GM21825 (cell line): ENCODE results near the gene MKNK1.

Source experiments
- ATAC-seq: cut with Tn5 transposase; IDR thresholded peaks from one replicate; pipeline ENCODE4 v1.9.1; 2021; ENCODE audit warnings: mild to moderate bottlenecking, moderate library complexity; ENCODE audit not compliant: unreplicated experiment

The MKNK1 gene

DNA sequence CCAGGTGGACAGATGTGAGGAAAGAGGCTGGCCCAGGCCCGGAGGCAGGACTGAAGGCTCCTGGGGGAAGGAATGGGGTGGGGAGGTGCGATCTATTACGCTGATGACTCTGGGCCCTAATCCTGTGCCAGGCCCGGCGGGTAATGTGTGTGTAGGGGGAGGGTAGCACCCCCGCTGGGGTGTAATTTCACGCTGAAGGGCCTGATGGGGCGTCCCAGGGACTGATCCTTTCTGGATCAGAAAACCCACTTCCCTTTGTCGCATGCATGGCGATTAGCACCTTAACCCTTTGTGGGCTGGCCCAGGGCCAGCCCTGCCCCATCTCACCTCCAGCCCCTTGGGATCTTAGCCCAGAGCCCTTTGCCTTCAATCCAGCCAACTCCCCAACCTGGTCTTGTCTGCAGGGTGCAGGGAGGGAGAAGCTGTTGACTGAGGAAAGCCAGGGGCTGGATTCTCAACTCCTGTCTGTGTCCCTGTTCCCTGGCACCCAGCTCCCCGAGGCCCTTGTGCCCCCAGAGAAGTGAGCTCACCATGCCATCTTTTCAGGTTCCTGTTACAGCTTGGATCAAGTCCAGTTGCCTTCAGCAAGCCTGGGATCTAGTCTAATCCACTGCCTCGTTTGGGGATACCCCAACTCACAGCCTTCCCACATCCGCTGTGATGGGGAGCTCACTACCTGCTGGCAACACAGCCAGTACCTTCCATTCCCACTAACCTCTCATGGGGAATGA, 78.7 kb downstream of the MKNK1 start:
- ATAC-seq = no peak

DNA sequence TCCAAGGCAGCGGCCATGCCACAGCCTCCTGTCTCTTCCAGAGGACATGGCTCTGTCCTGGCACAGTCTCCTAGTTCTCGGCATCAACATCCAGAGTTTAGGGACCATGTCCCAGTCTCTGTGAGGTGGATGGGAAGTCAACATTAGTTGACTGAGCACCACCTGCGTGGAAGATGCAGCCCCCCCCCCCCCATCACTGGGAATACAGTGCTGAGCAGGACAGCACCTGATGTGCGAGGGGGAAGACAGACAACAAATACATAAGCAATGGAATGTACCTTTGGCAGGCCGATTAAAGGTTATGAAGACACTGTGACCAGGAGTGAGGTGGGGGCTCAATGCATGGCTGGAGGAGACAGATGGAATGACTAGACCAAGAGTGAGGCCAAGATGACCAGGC, 79.2 kb downstream of the MKNK1 start:
- ATAC-seq = no peak

GRCh38 chr1:46523496-46524353, 80.3 kb downstream of the MKNK1 start:
- no peak for ATAC-seq

GRCh38 chr1:46522969-46523320, 81.1 kb downstream of the MKNK1 start:
- no peak for ATAC-seq

DNA sequence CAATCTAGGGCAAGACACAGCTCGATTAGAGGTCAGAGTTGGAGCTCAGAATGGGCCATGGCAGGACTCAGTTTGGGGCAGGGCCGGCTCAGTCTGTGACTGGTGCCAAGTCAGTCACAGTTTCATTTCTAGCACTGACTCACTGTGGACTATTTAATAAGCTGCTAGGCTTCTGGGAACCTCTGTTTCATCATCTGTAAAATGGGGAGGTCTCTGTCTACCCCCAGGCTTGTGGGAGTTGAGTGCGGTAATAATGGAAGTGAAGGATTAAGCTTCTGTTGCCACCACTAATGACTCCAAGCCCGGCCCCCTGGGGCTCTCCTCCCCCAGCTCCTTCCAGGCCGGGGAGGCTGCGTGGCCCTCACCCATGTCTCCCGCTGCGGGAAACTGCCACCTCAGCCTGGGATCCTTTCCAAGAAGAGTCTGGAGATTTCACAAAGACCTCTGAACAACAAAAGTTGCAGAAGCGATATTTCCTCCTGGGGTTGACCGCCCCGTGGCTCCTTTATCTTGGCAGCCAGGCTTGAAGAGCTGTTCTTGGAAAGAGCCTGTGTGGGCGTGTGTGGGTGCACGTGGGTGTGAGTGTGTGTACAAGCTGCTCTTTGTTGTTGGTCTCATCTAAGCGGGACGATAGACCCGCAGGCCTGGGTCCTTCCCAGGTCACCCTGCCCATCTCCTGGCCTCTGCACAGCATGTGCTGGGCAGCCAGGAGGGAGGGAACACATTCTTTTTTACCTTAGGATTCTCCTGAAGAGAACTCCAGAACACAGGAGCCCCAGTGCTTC, 81.7 kb downstream of the MKNK1 start:
- no peak for ATAC-seq

DNA sequence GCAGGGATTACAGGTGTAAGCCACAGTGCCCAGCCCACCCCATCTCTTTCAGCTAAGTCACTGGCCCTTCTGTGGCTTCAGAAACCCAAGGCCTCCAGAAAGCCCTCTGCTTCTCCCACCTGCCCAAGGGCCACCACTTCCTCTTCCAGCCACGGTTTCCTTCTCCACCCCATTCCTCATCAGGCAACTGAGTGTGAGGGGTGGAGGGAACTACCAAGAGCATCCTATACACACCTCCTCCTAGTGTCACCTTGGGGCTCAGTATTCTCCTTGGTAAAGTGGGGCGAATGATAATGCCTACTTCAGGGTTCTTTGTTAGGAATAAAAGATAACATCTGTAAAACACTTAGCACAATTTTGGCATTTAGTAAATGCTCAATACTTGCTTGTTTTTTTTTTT, 82.7 kb downstream of the MKNK1 start:
- no peak for ATAC-seq

- ATAC-seq = no peak
These were observed 83.8 kb downstream of the MKNK1 start for GRCh38 chr1:46520063-46520911.

DNA sequence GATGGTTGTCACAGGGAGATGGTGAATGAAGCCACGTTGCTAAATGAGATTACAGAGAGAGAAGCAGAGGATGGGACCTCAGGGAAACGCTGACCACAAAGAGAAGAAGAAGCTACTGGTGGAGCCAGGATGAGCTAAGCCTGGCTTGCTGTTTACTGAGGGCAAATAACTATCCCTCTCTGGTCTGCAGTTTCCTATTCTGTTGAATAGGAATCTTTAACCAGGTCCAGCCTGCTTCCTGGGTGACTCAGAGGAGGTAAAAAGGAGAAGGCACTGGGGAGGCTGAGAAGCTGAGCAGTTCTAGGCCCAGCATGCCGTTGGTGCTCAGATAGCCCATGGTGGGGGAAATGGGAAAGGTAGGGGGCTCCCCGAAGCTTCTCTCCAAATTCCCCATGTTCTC, 84.9 kb downstream of the MKNK1 start:
- no peak for ATAC-seq

DNA sequence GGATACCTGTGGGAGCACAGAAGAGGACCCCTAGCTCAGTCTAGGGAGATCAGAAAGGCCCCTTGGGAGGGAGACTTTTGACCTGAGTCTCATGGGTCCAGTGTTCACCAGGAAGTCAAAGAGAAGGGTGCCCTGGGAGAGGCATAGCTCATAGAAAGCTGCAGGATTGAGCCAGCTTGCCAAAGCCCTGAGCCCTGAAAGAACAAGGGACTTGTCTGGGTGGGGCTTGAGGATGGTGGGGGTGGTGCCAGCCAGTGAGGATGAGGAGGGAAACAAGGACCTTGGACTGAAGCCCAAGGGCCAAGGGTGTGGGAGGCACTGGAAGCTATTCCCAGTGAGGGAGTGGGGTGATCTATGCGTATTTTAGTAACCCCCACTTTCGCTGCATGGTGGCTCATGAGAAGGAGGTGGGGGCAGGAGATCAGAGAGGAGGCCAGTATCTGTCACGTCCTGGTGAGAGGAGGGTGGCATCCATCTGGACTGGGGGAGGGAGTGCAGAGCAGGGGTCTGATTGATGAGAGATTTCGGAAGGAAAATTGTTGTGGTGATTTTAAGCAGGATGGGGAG, 86.1 kb downstream of the MKNK1 start:
- no peak for ATAC-seq

GRCh38 chr1:46517010-46517600, 87.0 kb downstream of the MKNK1 start:
- ATAC-seq = no peak

DNA sequence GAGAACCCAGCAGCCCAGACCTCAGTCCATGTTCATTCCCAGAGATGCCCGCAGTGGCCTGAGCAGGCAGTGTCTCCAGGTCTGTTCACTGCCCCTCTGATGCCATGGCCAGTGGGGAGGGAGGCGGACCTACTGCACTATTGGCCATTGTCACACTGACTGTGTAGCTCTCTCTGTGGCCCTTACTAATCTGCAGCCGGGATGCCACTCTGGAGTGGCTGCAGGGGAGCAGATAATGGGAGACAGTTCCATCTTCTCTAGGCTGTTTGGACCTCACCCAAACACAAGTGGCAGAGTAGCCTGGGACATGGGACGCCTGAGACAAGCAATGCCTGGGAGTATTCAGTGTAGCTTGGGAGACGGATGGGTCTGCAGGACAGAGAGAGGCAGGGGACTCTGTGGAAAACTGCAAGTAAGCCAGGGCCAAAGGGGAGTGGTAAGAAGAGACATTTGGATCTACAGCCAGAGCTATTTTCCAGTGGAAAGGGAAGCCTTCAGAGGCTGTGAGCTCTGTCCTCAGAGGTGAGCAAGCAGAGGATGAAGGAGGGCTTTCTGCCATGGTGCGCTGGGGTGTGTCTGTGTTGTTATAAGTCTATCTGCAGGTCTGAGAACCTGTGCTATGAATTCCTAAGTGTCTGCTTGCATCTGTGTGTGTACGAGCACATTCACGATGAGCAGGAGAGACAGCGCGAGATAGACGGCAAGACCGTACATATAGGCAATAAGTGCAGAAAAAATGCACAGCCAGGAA, 87.7 kb downstream of the MKNK1 start:
- ATAC-seq = no peak

DNA sequence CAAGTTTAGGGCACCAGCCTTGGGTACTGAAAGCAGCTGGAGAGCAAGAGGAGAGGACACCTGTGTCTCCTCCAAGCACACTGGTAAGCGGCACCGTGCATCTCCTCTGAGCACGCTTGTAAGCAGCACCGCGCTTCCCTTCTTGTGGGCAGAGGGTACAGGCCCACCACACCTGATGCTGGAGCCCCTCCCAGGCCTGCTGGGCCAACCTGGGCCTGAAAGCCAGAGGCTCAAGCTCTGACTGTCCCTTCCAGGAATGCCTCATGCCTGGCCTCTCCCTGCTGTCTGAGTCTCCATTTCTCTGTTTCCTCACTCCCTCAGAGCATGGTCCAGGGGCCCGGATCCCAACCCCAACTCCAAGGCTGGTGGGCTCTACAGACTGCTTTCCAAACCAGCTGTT, 88.5 kb downstream of the MKNK1 start:
- ATAC-seq = no peak

- ATAC-seq = no peak
These were observed 90.5 kb downstream of the MKNK1 start for GRCh38 chr1:46513536-46513935.

DNA sequence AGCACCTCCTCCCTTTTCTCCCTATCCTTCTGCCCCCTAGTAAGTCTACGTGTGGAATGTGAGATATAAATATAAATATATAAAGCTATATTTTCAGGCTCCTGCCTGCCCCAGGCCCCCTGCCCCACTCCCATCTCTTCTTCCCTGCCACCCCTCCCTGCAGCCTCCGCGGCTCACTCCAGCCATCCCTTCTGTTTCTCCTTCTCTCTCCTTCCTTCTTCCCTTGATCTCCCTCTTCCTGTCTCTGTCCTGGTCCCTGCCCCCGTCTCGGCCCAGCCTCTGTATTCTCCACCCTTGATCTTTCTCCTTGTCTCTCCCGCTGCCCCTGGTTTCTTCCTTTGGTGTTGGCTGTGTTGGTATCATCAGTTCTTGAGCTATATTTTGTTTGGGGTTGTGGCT, 91.3 kb downstream of the MKNK1 start:
- ATAC-seq = no peak

GRCh38 chr1:46512135-46512791, 91.8 kb downstream of the MKNK1 start:
- no peak for ATAC-seq

DNA sequence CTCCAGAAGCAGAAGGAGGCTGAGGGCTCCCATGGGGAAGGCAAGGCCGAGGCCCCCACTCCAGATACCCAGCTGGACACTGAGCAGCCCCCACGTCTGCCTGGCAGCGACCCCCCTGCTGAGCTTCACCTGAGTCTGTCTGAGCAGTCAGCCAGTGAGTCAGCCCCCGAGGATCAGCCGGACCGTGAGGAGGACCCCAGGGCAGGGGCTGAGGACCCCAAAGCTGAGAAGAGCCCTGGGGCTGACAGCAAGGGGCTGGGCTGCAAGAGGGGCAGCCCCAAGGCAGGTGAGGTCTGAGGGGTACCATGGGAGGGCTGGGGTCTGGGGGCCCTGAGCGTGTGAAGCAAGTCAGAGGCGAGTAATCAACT, 93.1 kb downstream of the MKNK1 start:
- no peak for ATAC-seq

- ATAC-seq = no peak
These were observed 93.6 kb downstream of the MKNK1 start for GRCh38 chr1:46510341-46510997.

DNA sequence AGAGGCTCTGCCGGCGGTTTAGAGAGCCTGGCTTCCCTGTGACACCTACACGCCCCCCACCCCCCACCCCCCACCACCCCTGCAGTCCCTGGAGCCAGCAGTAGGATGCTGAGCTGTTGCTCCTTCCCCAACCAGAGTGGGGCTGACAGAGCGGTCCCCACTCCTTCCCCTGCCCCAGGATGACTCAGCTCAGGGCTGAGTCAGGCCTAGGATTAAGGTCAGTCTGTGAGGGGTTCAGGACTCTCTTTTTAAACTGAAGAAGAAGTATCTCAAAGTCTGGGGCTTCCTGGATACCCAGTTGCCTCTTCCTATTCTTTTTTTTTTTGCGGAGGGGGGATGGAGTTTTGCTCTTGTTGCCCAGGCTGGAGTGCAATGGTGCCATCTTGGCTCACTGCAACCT, 95.3 kb downstream of the MKNK1 start:
- ATAC-seq = no peak
